Endothelial cell of umbilical vein (primary cell): ENCODE measurements around the gene RNF113B.

Experiments
- POLR2A ChIP-seq: IDR thresholded peaks from 2 replicates; pipeline ENCODE4 v1.6.1; 2012; ENCODE audit warnings: low read depth, mild to moderate bottlenecking, control low read depth, low read length
- POLR2AphosphoS5 ChIP-seq: IDR thresholded peaks from 2 replicates; pipeline ENCODE4 v1.6.1; 2012; ENCODE audit warnings: low read depth, mild to moderate bottlenecking, control low read depth, low read length, moderate library complexity; ENCODE audit not compliant: insufficient read depth
- TF ChIP-seq, protein P1 (sequence below), 2 donors: IDR thresholded peaks; 1 replicate in 1 of 2; 2 replicates in 1 of 2; pipeline ENCODE4 v1.5.1; 2011; ENCODE audit warnings: low read length in 2 of 2, mild to moderate bottlenecking in 2 of 2, moderate library complexity in 2 of 2, control low read depth in 1 of 2, inconsistent platforms in 1 of 2, low read depth in 1 of 2; ENCODE audit not compliant: insufficient read depth in 1 of 2; ENCODE audit errors: extremely low read depth in 1 of 2

DNA sequence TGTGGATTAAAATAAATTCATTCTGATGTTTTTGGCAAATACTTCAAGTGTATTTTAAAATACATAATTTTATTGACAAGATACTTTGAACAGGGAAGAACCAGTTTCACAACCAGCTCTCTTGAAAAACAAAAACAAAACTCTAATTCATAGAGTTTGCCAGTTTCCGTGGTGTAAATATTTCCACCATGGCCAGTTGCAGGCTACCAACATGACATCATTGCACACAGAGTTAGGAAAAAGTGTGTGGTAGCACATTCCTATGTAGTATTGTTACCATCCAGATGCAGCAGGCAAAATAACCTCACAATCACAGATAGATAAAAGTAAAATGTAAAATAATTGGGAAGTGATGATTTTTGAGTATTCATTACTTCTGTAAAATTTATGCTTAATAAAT lies 7.7 kb upstream of the RNF113B start:
- TF ChIP-seq, protein P1, sequence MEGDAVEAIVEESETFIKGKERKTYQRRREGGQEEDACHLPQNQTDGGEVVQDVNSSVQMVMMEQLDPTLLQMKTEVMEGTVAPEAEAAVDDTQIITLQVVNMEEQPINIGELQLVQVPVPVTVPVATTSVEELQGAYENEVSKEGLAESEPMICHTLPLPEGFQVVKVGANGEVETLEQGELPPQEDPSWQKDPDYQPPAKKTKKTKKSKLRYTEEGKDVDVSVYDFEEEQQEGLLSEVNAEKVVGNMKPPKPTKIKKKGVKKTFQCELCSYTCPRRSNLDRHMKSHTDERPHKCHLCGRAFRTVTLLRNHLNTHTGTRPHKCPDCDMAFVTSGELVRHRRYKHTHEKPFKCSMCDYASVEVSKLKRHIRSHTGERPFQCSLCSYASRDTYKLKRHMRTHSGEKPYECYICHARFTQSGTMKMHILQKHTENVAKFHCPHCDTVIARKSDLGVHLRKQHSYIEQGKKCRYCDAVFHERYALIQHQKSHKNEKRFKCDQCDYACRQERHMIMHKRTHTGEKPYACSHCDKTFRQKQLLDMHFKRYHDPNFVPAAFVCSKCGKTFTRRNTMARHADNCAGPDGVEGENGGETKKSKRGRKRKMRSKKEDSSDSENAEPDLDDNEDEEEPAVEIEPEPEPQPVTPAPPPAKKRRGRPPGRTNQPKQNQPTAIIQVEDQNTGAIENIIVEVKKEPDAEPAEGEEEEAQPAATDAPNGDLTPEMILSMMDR (IDR thresholded peaks at IDR 0.05; ENCODE audit: extremely low read depth in 1 of 2, insufficient read depth in 1 of 2, low read depth in 1 of 2, low read length in 2 of 2): no peak
- no peak for TF ChIP-seq POLR2AphosphoS5
- no peak for TF ChIP-seq POLR2A
